GM23248 (cell line): Measurements from ENCODE around the gene CBX1. TPM values are rescaled to one million over a fixed set of nuclear protein-coding genes. Genes with fewer than 3 reads are reported as not detected.

Experiments used
- DNase-seq: peaks from one replicate; pipeline ENCODE4 v3.0.0-alpha.2; 2015
- H2AFZ ChIP-seq: fragments of 200-600 bp; sonication (generic); 2 replicates; pipeline ENCODE4 v1.6.1; 2016; ENCODE audit warnings: antibody characterized with exemption
- H3F3A ChIP-seq: fragments of 200-600 bp; sonication (generic); 2 replicates; pipeline ENCODE4 v1.6.1; 2016; ENCODE audit warnings: mild to moderate bottlenecking, antibody characterized with exemption, mixed run types; ENCODE audit not compliant: insufficient read depth
- H3K27ac ChIP-seq: fragments of 200-600 bp; sonication (generic); 2 replicates; pipeline ENCODE4 v1.5.1; 2016; ENCODE audit warnings: mild to moderate bottlenecking
- H3K27me3 ChIP-seq: fragments of 200-600 bp; sonication (generic); replicated peaks from 2 replicates; pipeline ENCODE4 v1.6.1; 2016; ENCODE audit warnings: mild to moderate bottlenecking; ENCODE audit not compliant: insufficient read depth
- H3K36me3 ChIP-seq: fragments of 200-600 bp; sonication (generic); 2 replicates; pipeline ENCODE4 v1.6.1; 2016; ENCODE audit warnings: low read depth, mild to moderate bottlenecking
- H3K4me1 ChIP-seq: fragments of 200-600 bp; sonication (generic); 2 replicates; pipeline ENCODE4 v1.6.1; 2016; ENCODE audit warnings: mild to moderate bottlenecking; ENCODE audit not compliant: insufficient read depth
- H3K4me2 ChIP-seq: fragments of 200-600 bp; sonication (generic); one replicate; pipeline ENCODE4 v1.6.1; 2016; ENCODE audit warnings: mild to moderate bottlenecking; ENCODE audit not compliant: unreplicated experiment
- H3K4me3 ChIP-seq: fragments of 200-600 bp; sonication (generic); 2 replicates; pipeline ENCODE4 v1.5.1; 2016; ENCODE audit warnings: mild to moderate bottlenecking
- H3K79me2 ChIP-seq: fragments of 200-600 bp; sonication (generic); 2 replicates; pipeline ENCODE4 v1.6.1; 2016; ENCODE audit warnings: mild to moderate bottlenecking; ENCODE audit not compliant: insufficient read depth
- H3K9ac ChIP-seq: fragments of 200-600 bp; sonication (generic); 2 replicates; pipeline ENCODE4 v1.6.1; 2016; ENCODE audit warnings: mild to moderate bottlenecking
- H3K9me2 ChIP-seq: fragments of 200-600 bp; sonication (generic); 2 replicates; pipeline ENCODE4 v1.6.1; 2016; ENCODE audit warnings: mixed run types, mild to moderate bottlenecking, moderate library complexity; ENCODE audit not compliant: insufficient read depth
- H3K9me3 ChIP-seq: fragments of 200-600 bp; sonication (generic); one replicate; pipeline ENCODE4 v1.6.1; 2017; ENCODE audit warnings: low read depth
- H4K20me1 ChIP-seq: fragments of 200-600 bp; sonication (generic); 2 replicates; pipeline ENCODE4 v1.6.0; 2016; ENCODE audit not compliant: insufficient read depth
- EZH2 ChIP-seq: fragments of 200-600 bp; sonication (generic); IDR thresholded peaks from 2 replicates; pipeline ENCODE4 v1.6.1; 2018; ENCODE audit warnings: antibody characterized with exemption, mild to moderate bottlenecking; ENCODE audit not compliant: insufficient read depth, poor library complexity, severe bottlenecking
- EZH2phosphoT487 ChIP-seq: fragments of 200-600 bp; sonication (generic); IDR thresholded peaks from 2 replicates; pipeline ENCODE4 v1.6.1; 2018; ENCODE audit warnings: antibody characterized with exemption, moderate library complexity, mild to moderate bottlenecking, low read depth; ENCODE audit not compliant: insufficient read depth
- WGBS, 2 experiments: methylation state at CpG; one replicate each; pipeline ENCODE4 v1.1.6; 2015 to 2017; ENCODE audit warnings: low lambda C conversion rate in 2 of 2, low coverage in 1 of 2; ENCODE audit errors: missing lambda C conversion rate in 2 of 2; 5-methylcytosine and 5-hydroxymethylcytosine counted together
- in situ Hi-C: fragments of 300-500 bp; cut with MboI; formaldehyde crosslinking; loops from 2 replicates; pipeline ENCODE4 v1.15.0; 2020
- polyA plus RNA-seq: library from polyadenylated mRNA; unstranded; fragments of >200 nt; fragmentation: Nextera tagmentation; extraction: Ambion mirVana; gene quantifications from 2 replicates; pipeline ENCODE4 v1.2.1, GENCODE V29; 2016
- total RNA-seq: library from RNA; depleted of rRNA; stranded (reverse); fragments of >200 nt; shearing (Covaris generic); gene quantifications from 2 replicates; pipeline ENCODE4 v1.2.3, GENCODE V29; 2014

Gene CBX1
- total and polyA plus RNA-seq, 2 experiments from 2014 or later = 40.0 to 53.6 TPM

DNA sequence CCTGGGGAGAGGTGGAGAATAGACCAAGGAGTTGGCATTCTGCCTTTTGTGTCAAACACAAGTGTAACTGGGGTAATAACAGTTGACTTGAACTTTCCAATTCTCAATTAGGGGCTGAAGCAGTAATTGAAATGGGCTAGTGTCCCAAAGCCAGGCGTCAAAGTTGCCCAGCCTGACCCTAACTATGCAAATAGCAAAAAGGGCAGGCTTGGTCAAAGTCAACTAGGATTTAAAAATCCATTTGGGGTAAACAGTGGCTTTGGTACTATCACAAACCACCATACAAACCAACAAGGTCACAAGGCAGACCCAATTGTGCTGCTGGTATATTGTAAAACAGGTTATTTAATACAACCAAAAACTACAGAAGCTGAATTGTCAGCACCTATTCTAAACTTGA lies 35.1 kb downstream of the CBX1 start:
- no peaks in the 10 kb centered on the region for H3K9me3 ChIP-seq
- no peak overlapping the region for H2AFZ ChIP-seq
- in situ Hi-C loops = no loop called here
- H3F3A ChIP-seq = peaks cover 78% of the 10 kb centered on the region
- H3K79me2 ChIP-seq = peaks cover 18% of the 10 kb centered on the region
- no peak for DNase-seq
- no peaks in the 10 kb centered on the region for H4K20me1 ChIP-seq
- no peak overlapping the region for H3K9ac ChIP-seq
- H3K4me2 ChIP-seq = no peak overlapping the region
- peak overlapping the region; percentile 45; the same call in 1 of the 2 replicates for H3K27ac ChIP-seq
- H3K9me2 ChIP-seq = no peaks in the 10 kb centered on the region
- H3K27me3 ChIP-seq = no peaks in the 10 kb centered on the region
- peaks cover 45% of the 10 kb centered on the region for H3K4me1 ChIP-seq
- H3K4me3 ChIP-seq = no peak overlapping the region
- WGBS, 2 experiments = 100% methylated on average over 1 of the region's 1 CpG
- no peak for TF ChIP-seq EZH2
- no peak for TF ChIP-seq EZH2phosphoT487
- H3K36me3 ChIP-seq = peaks cover 37% of the 10 kb centered on the region

DNA sequence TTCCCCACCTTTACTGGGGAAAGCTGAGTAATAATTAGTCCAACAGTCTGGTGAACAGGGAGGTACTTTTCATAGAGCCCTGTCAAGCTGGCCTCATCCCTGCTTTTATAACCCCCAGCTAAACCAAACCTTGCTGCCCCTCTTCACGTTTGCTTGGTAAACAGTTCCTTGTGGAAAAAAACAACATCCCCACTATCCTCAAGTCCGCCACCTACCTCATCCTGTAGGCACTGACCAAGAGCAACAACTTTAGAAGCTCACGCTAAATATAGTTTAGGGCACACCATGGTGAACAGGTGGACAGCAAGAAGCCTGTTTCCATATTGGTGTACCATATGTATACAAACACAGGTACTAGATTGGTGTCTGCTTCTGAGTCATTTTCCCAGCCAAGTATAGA lies 36.6 kb downstream of the CBX1 start:
- Histone ChIP-seq H3K4me3 (no peak overlapping the region), H3K36me3 (peaks cover 31% of the 10 kb centered on the region), H3F3A (peaks cover 68% of the 10 kb centered on the region), H4K20me1 (no peaks in the 10 kb centered on the region), H3K79me2 (peaks cover 20% of the 10 kb centered on the region), H2AFZ (no peak overlapping the region), H3K27me3 (no peaks in the 10 kb centered on the region), H3K4me2 (no peak overlapping the region), H3K9ac (no peak overlapping the region), H3K9me3 (no peaks in the 10 kb centered on the region), H3K9me2 (no peaks in the 10 kb centered on the region), H3K4me1 (peaks cover 42% of the 10 kb centered on the region), H3K27ac (peak overlapping the region; percentile 45)
- in situ Hi-C loops = no loop called here
- 67 to 71% methylated on average over 3 of the region's 3 CpGs for WGBS, 2 experiments
- no peak for DNase-seq
- TF ChIP-seq EZH2phosphoT487 (no peak), EZH2 (no peak)

DNA sequence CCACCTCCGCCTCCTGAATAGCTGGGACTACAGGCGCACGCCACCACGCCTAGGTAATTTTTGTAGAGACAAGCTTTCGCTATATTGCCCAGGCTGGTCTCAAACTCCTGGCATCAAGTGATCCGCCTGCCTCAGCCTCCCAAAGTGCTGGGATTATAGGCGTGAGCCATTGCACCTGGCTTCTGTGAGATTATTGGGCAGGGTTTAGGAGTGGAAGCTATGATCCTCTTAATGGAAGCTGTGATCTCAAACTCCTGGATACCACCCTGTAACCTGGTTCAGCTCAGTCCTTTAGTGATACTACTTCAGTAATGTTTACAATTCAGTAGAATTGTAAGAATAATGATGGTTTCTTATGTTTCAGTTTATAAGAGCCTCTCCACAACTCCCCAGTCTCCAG lies 39.0 kb downstream of the CBX1 start:
- Histone ChIP-seq H3K4me2 (no peak overlapping the region), H3K9me2 (no peaks in the 10 kb centered on the region), H3K27me3 (no peaks in the 10 kb centered on the region), H3K4me3 (no peak overlapping the region), H3F3A (peaks cover 44% of the 10 kb centered on the region), H2AFZ (no peak overlapping the region), H3K79me2 (peaks cover 33% of the 10 kb centered on the region), H3K9me3 (no peaks in the 10 kb centered on the region), H3K9ac (no peak overlapping the region), H3K4me1 (peaks cover 19% of the 10 kb centered on the region), H4K20me1 (no peaks in the 10 kb centered on the region), H3K36me3 (peaks cover 40% of the 10 kb centered on the region), H3K27ac (no peak overlapping the region; the same call in 1 of the 2 replicates)
- DNase-seq = no peak
- in situ Hi-C loops = no loop called here
- TF ChIP-seq EZH2phosphoT487 (no peak), EZH2 (no peak)
- WGBS, 2 experiments = 97 to 99% methylated on average over 7 of the region's 7 CpGs

DNA sequence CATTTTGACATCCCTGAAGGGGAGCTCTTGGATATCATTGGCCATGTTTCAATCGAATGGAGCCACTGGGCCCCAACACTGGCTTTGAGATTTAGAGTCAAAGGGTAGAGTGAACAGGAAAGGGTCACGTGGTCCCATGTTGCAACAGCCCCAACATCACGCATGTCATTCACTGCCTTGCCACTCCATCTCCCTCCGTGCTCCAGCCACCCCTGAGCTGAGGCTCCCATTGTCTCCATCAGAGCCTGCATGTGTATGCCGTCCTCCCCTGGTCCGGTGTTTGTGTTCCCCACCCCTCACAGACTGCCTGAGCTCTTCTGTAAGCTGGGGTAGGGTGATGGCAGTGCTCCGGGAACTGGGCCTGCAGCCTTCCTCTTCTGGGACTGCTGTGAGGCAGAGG lies 41.0 kb downstream of the CBX1 start:
- Histone ChIP-seq H3K27ac (peak overlapping the region; percentile 28; the same call in 1 of the 2 replicates), H3K36me3 (peaks cover 29% of the 10 kb centered on the region)

DNA sequence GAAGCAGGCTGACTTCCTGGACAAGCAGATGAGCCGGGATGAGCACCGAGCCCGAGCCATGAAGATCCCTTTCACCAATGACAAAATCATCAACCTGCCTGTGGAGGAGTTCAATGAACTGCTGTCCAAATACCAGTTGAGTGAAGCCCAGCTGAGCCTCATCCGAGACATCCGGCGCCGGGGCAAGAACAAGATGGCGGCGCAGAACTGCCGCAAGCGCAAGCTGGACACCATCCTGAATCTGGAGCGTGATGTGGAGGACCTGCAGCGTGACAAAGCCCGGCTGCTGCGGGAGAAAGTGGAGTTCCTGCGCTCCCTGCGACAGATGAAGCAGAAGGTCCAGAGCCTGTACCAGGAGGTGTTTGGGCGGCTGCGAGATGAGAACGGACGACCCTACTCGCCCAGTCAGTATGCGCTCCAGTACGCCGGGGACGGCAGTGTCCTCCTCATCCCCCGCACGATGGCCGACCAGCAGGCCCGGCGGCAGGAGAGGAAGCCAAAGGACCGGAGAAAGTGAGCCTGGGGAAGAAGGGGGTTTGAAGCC lies 42.1 kb downstream of the CBX1 start:
- Histone ChIP-seq H3K9ac (no peak overlapping the region), H3K27me3 (no peaks in the 10 kb centered on the region), H3K9me3 (no peaks in the 10 kb centered on the region), H3K4me3 (no peak overlapping the region), H3K27ac (no peak overlapping the region), H3K36me3 (peaks cover 29% of the 10 kb centered on the region), H3K4me1 (peaks cover 22% of the 10 kb centered on the region), H4K20me1 (no peaks in the 10 kb centered on the region), H2AFZ (no peak overlapping the region), H3F3A (peaks cover 19% of the 10 kb centered on the region), H3K79me2 (peaks cover 56% of the 10 kb centered on the region), H3K9me2 (no peaks in the 10 kb centered on the region), H3K4me2 (no peak overlapping the region)
- no peak for TF ChIP-seq EZH2phosphoT487
- TF ChIP-seq EZH2 = no peak
- WGBS, 2 experiments = 94 to 95% methylated on average over 19 to 32 of the region's 32 CpGs
- in situ Hi-C loops = no loop called here
- DNase-seq = no peak

More for the DNA sequence above, 41.0 kb downstream of the CBX1 start:
- H2AFZ ChIP-seq = no peak overlapping the region
- H3K9me3 ChIP-seq = no peaks in the 10 kb centered on the region
- DNase-seq = no peak
- 0 out of 2 replicates have a peak overlapping the region, but pooled peaks have one; percentile 3 for H3K9ac ChIP-seq
- H4K20me1 ChIP-seq = no peaks in the 10 kb centered on the region
- in situ Hi-C loops = no loop called here
- H3K79me2 ChIP-seq = peaks cover 46% of the 10 kb centered on the region
- peaks cover 15% of the 10 kb centered on the region for H3K4me1 ChIP-seq
- H3K9me2 ChIP-seq = no peaks in the 10 kb centered on the region
- WGBS, 2 experiments = 62 to 67% methylated on average over 7 of the region's 7 CpGs
- TF ChIP-seq EZH2phosphoT487 = no peak
- TF ChIP-seq EZH2 = no peak
- peaks cover 28% of the 10 kb centered on the region for H3F3A ChIP-seq
- no peaks in the 10 kb centered on the region for H3K27me3 ChIP-seq
- H3K4me3 ChIP-seq = no peak overlapping the region
- no peak overlapping the region for H3K4me2 ChIP-seq
